DOHH2 (cell line): Measurements from ENCODE around the gene MAST2.

Source experiments
- H3F3A ChIP-seq: fragments of 200-600 bp; sonication (generic), shearing (Covaris generic); 2 replicates; pipeline ENCODE4 v1.6.0; 2016; ENCODE audit warnings: antibody characterized with exemption, mild to moderate bottlenecking; ENCODE audit not compliant: control insufficient read depth, insufficient read depth
- H3K27ac ChIP-seq: fragments of 200-600 bp; sonication (generic); 2 replicates; pipeline ENCODE4 v1.5.1; 2014; ENCODE audit warnings: low read depth, mild to moderate bottlenecking, low read length, moderate library complexity
- H3K27me3 ChIP-seq: fragments of 200-600 bp; sonication (generic); 2 replicates; pipeline ENCODE4 v1.6.1; 2014; ENCODE audit warnings: mild to moderate bottlenecking, low read length, mixed read lengths; ENCODE audit not compliant: control insufficient read depth
- H3K36me3 ChIP-seq: fragments of 200-600 bp; sonication (generic); 2 replicates; pipeline ENCODE4 v1.6.1; 2014; ENCODE audit warnings: mild to moderate bottlenecking, low read length, moderate library complexity, mixed read lengths; ENCODE audit not compliant: control insufficient read depth
- H3K4me1 ChIP-seq: fragments of 200-600 bp; sonication (generic); 2 replicates; pipeline ENCODE4 v1.6.1; 2014; ENCODE audit warnings: mild to moderate bottlenecking, low read length, mixed read lengths; ENCODE audit not compliant: control insufficient read depth
- H3K4me2 ChIP-seq: fragments of 200-600 bp; sonication (generic); 2 replicates; pipeline ENCODE4 v1.6.0; 2014; ENCODE audit warnings: mild to moderate bottlenecking, low read length, moderate library complexity
- H3K4me3 ChIP-seq: fragments of 200-600 bp; sonication (generic); 2 replicates; pipeline ENCODE4 v1.5.1; 2014; ENCODE audit warnings: mild to moderate bottlenecking, low read length, mixed read lengths
- H3K79me2 ChIP-seq: fragments of 200-600 bp; sonication (generic); 2 replicates; pipeline ENCODE4 v1.6.1; 2014; ENCODE audit warnings: mild to moderate bottlenecking, low read length, mixed read lengths; ENCODE audit not compliant: control insufficient read depth
- H3K9me2 ChIP-seq: fragments of 200-600 bp; sonication (generic); replicated peaks from 2 replicates; pipeline ENCODE4 v1.6.1; 2014; ENCODE audit warnings: mild to moderate bottlenecking, low read length, mixed read lengths; ENCODE audit not compliant: control insufficient read depth
- H3K9me3 ChIP-seq: fragments of 200-600 bp; sonication (generic); 2 replicates; pipeline ENCODE4 v1.6.1; 2014; ENCODE audit warnings: antibody characterized with exemption, low read length, mixed read lengths; ENCODE audit not compliant: control insufficient read depth, insufficient read depth
- H4K20me1 ChIP-seq: fragments of 200-600 bp; sonication (generic); 2 replicates; pipeline ENCODE4 v1.6.0; 2014; ENCODE audit warnings: low read depth, mild to moderate bottlenecking, antibody characterized with exemption, low read length, moderate library complexity; ENCODE audit not compliant: control insufficient read depth, insufficient read depth
- CTCF ChIP-seq: fragments of 200-600 bp; sonication (generic); IDR thresholded peaks from one replicate; pipeline ENCODE4 v1.5.1; 2014; ENCODE audit warnings: antibody characterized with exemption, mild to moderate bottlenecking, low read depth, low read length; ENCODE audit not compliant: poor library complexity, severe bottlenecking
- EZH2phosphoT487 ChIP-seq: fragments of 200-600 bp; sonication (generic); IDR thresholded peaks from 2 replicates; pipeline ENCODE4 v1.6.1; 2017; ENCODE audit warnings: borderline replicate concordance, mild to moderate bottlenecking, antibody characterized with exemption, low read length, moderate library complexity, mixed read lengths

Gene MAST2

GRCh38 chr1:46081619-46082018 is 278.2 kb downstream of the MAST2 start:
- Histone ChIP-seq H3K79me2 (no peaks in the 10 kb centered on the region), H3K27ac (no peak overlapping the region), H3K36me3 (no peaks in the 10 kb centered on the region), H3K4me3 (no peak overlapping the region), H3K4me2 (no peak overlapping the region), H3K4me1 (no peaks in the 10 kb centered on the region), H3K9me3 (no peaks in the 10 kb centered on the region), H4K20me1 (no peaks in the 10 kb centered on the region), H3K27me3 (no peaks in the 10 kb centered on the region), H3K9me2 (no peaks in the 10 kb centered on the region), H3F3A (no peaks in the 10 kb centered on the region; the same call in 1 of the 2 replicates)
- TF ChIP-seq CTCF: no peak
- no peak for TF ChIP-seq EZH2phosphoT487

GRCh38 chr1:46083579-46083978 is 280.2 kb downstream of the MAST2 start:
- H3K4me3 ChIP-seq: no peak overlapping the region
- H3K9me2 ChIP-seq: no peaks in the 10 kb centered on the region
- H3K4me2 ChIP-seq: no peak overlapping the region
- no peaks in the 10 kb centered on the region for H3K79me2 ChIP-seq
- no peaks in the 10 kb centered on the region for H3K4me1 ChIP-seq
- no peaks in the 10 kb centered on the region for H4K20me1 ChIP-seq
- H3F3A ChIP-seq: no peaks in the 10 kb centered on the region
- H3K9me3 ChIP-seq: no peaks in the 10 kb centered on the region
- TF ChIP-seq EZH2phosphoT487: no peak
- no peak for TF ChIP-seq CTCF
- H3K36me3 ChIP-seq: no peaks in the 10 kb centered on the region
- H3K27ac ChIP-seq: no peak overlapping the region
- H3K27me3 ChIP-seq: no peaks in the 10 kb centered on the region

GRCh38 chr1:46084553-46085451 is 281.4 kb downstream of the MAST2 start:
- no peaks in the 10 kb centered on the region for H3K27me3 ChIP-seq
- no peak overlapping the region for H3K4me2 ChIP-seq
- no peaks in the 10 kb centered on the region for H3K9me3 ChIP-seq
- H3K4me1 ChIP-seq: no peaks in the 10 kb centered on the region
- H4K20me1 ChIP-seq: no peaks in the 10 kb centered on the region
- no peaks in the 10 kb centered on the region for H3F3A ChIP-seq
- no peak overlapping the region for H3K4me3 ChIP-seq
- no peaks in the 10 kb centered on the region for H3K36me3 ChIP-seq
- TF ChIP-seq CTCF (no peak), EZH2phosphoT487 (no peak)
- no peak overlapping the region for H3K27ac ChIP-seq
- no peaks in the 10 kb centered on the region for H3K79me2 ChIP-seq
- no peaks in the 10 kb centered on the region for H3K9me2 ChIP-seq
